GM18526 (cell line): ENCODE measurements around the gene GNB4.

Source experiments
- POLR2A ChIP-seq: IDR thresholded peaks from 3 replicates; pipeline ENCODE4 v1.6.1; 2011; ENCODE audit not compliant: insufficient read length; ENCODE audit errors: extremely low read depth

The GNB4 gene

GRCh38 chr3:179452176-179452564, 900 bp upstream of the GNB4 start:
- no peak for TF ChIP-seq POLR2A

GRCh38 chr3:179450901-179451264, 387 bp downstream of the GNB4 start:
- no peak for TF ChIP-seq POLR2A

DNA sequence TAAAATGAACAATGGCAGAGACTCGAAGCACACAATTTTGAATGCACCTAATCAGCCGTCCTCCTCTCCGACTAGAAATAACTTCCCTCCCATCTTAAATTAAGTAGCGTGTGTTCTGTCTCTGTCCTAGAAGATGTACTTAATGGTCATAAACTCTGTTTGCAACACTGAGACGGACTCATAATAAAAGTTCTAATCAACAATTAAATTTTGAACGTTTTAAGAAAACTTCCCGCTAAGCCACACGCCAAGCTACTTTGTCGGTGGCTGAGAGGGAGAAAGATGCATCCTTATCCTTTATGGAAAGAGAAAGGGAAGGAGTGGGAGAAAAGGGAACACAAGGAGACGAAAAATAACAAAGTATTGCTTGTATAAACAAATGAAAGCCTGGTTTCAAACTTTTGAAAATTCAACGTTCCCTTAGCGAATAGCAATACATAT, 989 bp downstream of the GNB4 start:
- no peak for TF ChIP-seq POLR2A

- no peak for TF ChIP-seq POLR2A
Observed at GRCh38 chr3:179449636-179450035, 1.6 kb downstream of the GNB4 start.

DNA sequence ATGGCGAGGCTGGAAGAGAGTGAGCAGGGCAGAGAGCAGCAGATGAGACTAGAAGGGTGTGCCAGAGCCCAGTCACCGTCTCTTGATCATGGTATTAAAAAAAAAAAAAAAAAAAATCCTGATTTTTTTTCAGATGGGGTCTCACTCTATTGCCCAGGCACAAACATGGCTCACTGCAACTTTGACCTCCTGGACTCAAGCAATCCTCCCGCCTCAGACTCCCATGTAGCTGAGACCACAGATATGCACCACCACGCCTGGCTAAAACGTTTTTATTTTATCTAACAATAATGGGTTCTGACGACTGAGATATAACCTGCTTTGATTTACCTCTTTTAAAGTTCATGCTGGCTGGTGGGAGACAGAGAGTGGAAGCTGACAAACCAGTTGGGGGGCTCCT, 4.0 kb downstream of the GNB4 start:
- TF ChIP-seq POLR2A, result no peak

DNA sequence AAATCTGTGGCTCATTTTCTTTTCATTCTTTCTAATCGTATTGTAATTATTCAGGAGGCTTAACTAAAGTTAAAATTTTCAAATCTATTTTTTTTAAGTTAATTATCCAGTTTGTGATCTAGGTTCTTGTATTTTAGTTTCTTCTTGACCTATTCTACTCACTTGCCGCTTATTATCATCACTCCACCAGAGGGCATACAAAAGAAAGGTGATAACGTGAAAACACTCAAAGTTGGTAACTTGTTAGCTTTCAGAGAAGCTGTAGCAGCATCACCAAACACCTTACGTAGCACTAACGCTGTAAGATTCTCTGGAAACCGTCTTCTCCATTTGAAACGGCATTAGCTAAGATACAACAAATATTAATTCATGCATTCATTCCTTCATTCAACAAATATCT, 4.8 kb downstream of the GNB4 start:
- no peak for TF ChIP-seq POLR2A

GRCh38 chr3:179438841-179439240, 12.4 kb downstream of the GNB4 start:
- no peak for TF ChIP-seq POLR2A

- no peak for TF ChIP-seq POLR2A
Observed at GRCh38 chr3:179436517-179436916, 14.8 kb downstream of the GNB4 start.

DNA sequence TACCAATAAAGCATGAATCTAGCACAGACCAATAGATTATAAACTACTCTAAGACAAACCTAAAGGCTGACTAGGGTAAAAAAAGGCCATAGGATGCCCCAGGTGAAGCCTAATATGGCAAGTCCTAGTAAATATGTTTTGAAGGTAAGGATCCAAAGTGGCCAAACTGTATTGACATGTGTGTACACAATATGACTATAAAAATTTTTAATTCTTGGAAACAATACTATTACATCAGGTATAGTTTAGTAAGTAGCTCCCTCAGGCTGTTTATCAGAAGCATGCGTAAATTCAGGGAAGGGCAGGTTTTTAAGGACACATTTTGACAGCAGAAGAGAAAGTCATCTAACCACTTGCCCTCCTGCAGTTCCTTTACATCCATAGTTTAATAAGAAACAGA, 18.8 kb downstream of the GNB4 start:
- TF ChIP-seq POLR2A, result no peak

DNA sequence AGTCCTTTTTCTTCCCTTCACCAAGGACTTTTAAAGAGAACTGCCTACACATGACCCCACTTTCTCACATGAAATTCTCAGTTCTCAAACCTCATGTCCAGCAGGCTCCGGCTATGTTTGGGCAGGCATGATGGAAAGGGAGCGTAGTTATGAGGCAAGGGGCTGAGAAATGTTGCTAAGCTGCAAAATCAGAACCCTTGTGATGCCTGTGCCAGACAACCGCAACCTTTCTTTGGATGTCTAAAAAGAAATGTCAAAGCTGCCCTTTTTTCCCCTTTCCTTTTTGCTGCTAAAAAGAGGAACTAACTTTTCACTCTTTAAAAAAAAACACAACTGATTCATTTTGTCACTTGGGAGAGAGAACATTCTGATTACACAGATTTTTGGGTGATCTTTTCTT, 19.2 kb downstream of the GNB4 start:
- no peak for TF ChIP-seq POLR2A

DNA sequence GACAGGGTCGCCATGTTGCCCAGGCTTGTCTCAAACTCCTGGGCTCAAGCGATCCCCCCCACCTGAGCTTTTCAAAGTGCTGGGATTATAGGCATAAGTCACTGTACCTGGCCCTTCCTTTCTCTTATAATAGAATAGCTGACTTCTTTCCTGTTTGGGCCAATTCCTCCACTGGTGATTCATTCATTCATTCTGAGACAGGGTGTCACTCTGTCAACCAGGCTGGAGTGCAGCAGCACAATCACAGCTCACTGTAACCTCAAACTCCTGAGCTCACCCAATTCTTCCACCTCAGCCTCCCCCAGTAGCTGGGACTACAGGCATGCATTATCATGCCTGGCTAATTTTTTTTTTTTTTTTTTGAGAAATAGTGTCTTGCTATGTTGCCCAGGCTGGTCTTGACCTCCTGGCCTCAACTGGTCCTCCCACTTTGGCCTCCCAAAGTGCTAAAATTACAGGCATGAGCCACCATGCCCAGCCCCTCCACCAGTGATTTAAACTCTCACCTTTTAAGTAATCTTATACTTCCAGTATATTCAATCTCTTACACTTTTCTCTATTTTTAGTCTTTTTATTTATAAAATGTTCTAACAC, 20.9 kb downstream of the GNB4 start:
- TF ChIP-seq POLR2A, result no peak

DNA sequence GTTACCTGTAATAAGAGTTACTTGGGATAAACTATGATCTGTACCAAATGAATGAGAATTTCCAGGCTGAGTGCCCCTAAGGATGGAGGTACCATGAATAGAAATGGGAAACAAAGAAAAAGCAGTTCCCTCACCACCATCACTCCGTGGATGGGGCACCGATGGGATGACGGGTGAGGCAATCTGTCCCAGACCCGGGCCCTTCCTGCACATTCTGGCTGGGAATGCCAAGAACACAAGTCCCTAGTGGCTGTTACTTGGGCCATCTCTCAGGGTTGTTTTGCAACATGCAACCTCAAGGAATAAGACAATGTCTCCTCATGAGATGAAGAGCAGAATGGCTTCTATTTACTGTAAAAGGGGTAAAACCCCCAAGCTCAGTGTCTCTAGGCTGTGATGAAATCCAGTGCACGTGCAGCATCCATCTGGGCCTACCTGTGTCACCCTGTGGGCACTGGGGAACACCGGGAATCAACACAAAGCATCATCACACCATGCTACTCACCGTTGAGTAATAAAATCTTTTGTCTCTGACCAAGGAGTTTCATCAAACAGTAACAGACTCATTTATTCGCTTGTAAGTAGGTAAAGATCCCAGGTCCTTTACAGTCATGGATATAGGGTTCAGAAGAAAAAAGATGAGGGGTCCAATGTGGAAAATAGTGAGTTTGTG, 22.3 kb downstream of the GNB4 start:
- TF ChIP-seq POLR2A, result no peak

DNA sequence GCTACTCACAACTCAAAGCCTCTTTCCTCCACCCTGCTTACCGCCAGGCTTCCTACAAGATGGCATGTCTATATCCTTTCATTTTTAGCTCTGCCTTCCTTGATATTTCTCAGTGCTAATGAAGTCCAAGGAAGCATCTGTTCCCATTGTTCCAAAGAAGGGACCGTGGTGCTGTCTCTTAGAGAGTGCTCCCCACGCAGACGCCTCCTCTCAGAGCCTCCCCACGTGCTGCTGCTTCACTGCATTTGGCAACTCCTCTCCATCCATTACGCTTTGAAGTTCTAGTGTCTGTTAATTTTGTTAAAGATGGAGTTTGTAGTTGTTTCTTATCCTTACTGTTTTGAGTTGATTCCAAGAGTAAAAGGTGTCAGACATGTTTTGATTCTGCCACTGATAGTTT, 26.2 kb downstream of the GNB4 start:
- TF ChIP-seq POLR2A, result no peak

DNA sequence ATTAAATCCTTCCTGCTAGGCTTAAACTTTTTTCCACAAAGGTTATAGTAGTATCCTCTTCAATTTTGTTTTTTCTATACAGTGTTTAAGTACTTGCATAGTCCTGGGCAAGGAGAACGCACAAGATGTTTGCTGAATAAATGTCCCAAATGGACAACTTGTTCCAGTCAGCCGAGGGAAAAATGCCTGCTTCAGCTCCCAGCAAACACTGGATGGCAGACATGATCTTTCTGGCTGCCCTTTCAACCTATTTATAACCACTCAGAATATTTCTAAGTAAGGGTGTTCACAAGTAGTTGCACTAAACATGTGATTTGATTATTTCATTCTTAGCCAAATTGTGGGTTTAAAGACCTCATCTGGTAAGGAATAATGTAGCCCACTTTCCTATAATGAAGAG, 29.8 kb downstream of the GNB4 start:
- TF ChIP-seq POLR2A, result no peak

GRCh38 chr3:179418610-179419009, 32.7 kb downstream of the GNB4 start:
- TF ChIP-seq POLR2A, result no peak

GRCh38 chr3:179416681-179417080, 34.6 kb downstream of the GNB4 start:
- no peak for TF ChIP-seq POLR2A

- TF ChIP-seq POLR2A, result no peak
Observed at GRCh38 chr3:179415377-179415776, 35.9 kb downstream of the GNB4 start.

DNA sequence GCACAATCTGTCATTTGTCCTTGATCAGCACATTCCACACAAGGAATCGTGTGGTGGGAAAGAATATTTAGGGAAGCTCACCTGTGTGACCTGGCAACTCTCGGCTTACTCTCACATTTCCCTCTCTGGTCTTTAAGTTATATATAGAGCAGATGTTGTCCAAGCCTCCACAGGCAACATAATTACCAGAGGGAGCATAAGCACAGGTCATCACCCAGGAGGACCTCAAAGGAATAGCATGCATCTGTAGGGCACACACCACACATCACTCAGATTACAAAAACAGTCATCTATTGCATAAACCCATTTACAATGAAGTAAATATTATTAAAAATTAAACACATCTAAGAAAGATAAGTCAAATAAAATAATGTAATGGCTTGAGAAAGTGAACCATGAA, 36.5 kb downstream of the GNB4 start:
- no peak for TF ChIP-seq POLR2A

DNA sequence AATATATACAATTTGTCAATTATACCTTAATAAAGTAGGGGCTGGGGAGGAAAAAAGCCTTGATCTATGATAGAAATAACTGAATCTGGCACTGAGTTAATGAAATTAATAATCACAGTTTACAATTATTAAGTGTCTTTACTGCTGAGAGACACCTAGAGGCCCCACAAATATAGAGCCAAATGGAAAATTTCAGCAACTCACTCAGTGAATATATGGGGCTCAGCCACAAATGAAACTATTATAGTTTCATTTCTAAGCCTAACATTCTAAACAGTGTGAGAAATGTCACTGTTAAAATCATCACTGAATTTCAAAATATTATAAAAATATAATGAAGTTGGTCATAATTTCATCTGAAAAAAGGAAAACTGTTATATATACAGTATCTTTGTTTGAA, 40.3 kb downstream of the GNB4 start:
- TF ChIP-seq POLR2A, result no peak
